Esophagus (tissue), 2 donors: Measurements from ENCODE around the gene MAP2K6. TPM values are rescaled to one million over a fixed set of nuclear protein-coding genes. Genes with fewer than 3 reads are reported as not detected.

Experiments
- H3K27ac ChIP-seq, 2 donors: one replicate each; pipeline ENCODE4 v1.5.1; 2013; ENCODE audit warnings: low read depth in 2 of 2, mild to moderate bottlenecking in 2 of 2, inconsistent platforms in 1 of 2, low read length in 1 of 2, moderate library complexity in 1 of 2
- H3K27me3 ChIP-seq, 2 donors: one replicate each; pipeline ENCODE4 v1.6.1; 2013; ENCODE audit warnings: low read length in 2 of 2, control low read depth in 1 of 2, mild to moderate bottlenecking in 1 of 2; ENCODE audit not compliant: insufficient read depth in 2 of 2, control insufficient read depth in 1 of 2
- H3K36me3 ChIP-seq, 2 donors: one replicate each; pipeline ENCODE4 v1.6.1; 2013; ENCODE audit warnings: low read length in 1 of 2; ENCODE audit not compliant: control insufficient read depth in 2 of 2, insufficient read depth in 2 of 2
- H3K4me1 ChIP-seq, 2 donors: one replicate each; pipeline ENCODE4 v1.6.1; 2013; ENCODE audit warnings: low read length in 1 of 2; ENCODE audit not compliant: control insufficient read depth in 2 of 2, insufficient read depth in 2 of 2
- H3K4me3 ChIP-seq, 2 donors: one replicate each; pipeline ENCODE4 v1.5.1; 2013; ENCODE audit warnings: low read length in 2 of 2, mild to moderate bottlenecking in 2 of 2, low read depth in 1 of 2, moderate library complexity in 1 of 2
- H3K9me3 ChIP-seq, 2 donors: one replicate each; pipeline ENCODE4 v1.6.1; 2013; ENCODE audit warnings: mild to moderate bottlenecking in 2 of 2, low read depth in 1 of 2, low read length in 1 of 2, moderate library complexity in 1 of 2; ENCODE audit not compliant: control insufficient read depth in 2 of 2, insufficient read depth in 1 of 2
- WGBS, 2 donors: extraction: QIAGEN DNeasy Blood & Tissue Kit; methylation state at CpG; one replicate each; pipeline ENCODE4 v1.1.7; 2013; 5-methylcytosine and 5-hydroxymethylcytosine counted together
- polyA plus RNA-seq, 2 donors: library from polyadenylated mRNA; stranded (reverse); fragments of 200-250 nt; gene quantifications; one replicate each; pipeline ENCODE4 v1.2.3, GENCODE V29; 2013
- donor health status: healthy with polysubstance abuse.
- donor health status: Bipolar disorder and iron deficiency.

The MAP2K6 gene
- polyA plus RNA-seq, 2 donors, result 2.6 to 3.6 TPM

GRCh38 chr17:69500911-69501429, 86.5 kb downstream of the MAP2K6 start:
- H3K27me3 ChIP-seq, result no peaks in the 10 kb centered on the region
- WGBS, 2 donors, result 25 to 31% methylated on average over 9 of the region's 9 CpGs
- H3K36me3 ChIP-seq, result no peaks in the 10 kb centered on the region
- H3K4me3 ChIP-seq, result no peak overlapping the region
- peak overlapping the region; percentile 14 to 50 for H3K27ac ChIP-seq
- peaks cover 0 to 6% of the 10 kb centered on the region in 2 donors for H3K4me1 ChIP-seq
- H3K9me3 ChIP-seq, result no peaks in the 10 kb centered on the region

- peaks cover 0 to 6% of the 10 kb centered on the region in 2 donors for H3K4me1 ChIP-seq
- no peaks in the 10 kb centered on the region for H3K27me3 ChIP-seq
- H3K9me3 ChIP-seq, result no peaks in the 10 kb centered on the region
- WGBS, 2 donors, result 14 to 19% methylated on average over 14 of the region's 14 CpGs
- peak overlapping the region in 1 of 2 donors; percentile 28 for H3K4me3 ChIP-seq
- no peaks in the 10 kb centered on the region for H3K36me3 ChIP-seq
- peak overlapping the region; percentile 14 to 55 for H3K27ac ChIP-seq
Measured at GRCh38 chr17:69501591-69502468, 87.3 kb downstream of the MAP2K6 start.

GRCh38 chr17:69503711-69504110, 89.2 kb downstream of the MAP2K6 start:
- Histone ChIP-seq H3K4me1 (peaks cover 0 to 6% of the 10 kb centered on the region in 2 donors), H3K27me3 (no peaks in the 10 kb centered on the region), H3K4me3 (no peak overlapping the region), H3K36me3 (no peaks in the 10 kb centered on the region), H3K27ac (no peak overlapping the region), H3K9me3 (no peaks in the 10 kb centered on the region)
- 80 to 85% methylated on average over 5 of the region's 5 CpGs for WGBS, 2 donors

GRCh38 chr17:69505740-69506139, 91.2 kb downstream of the MAP2K6 start:
- H3K36me3 ChIP-seq, result no peaks in the 10 kb centered on the region
- H3K27ac ChIP-seq, result no peak overlapping the region
- H3K4me3 ChIP-seq, result no peak overlapping the region
- no peaks in the 10 kb centered on the region for H3K9me3 ChIP-seq
- no peaks in the 10 kb centered on the region for H3K27me3 ChIP-seq
- H3K4me1 ChIP-seq, result peaks cover 0 to 6% of the 10 kb centered on the region in 2 donors
- 86 to 93% methylated on average over 3 of the region's 3 CpGs for WGBS, 2 donors

- Histone ChIP-seq H3K36me3 (no peaks in the 10 kb centered on the region), H3K27ac (no peak overlapping the region), H3K9me3 (no peaks in the 10 kb centered on the region), H3K4me1 (peaks cover 0 to 6% of the 10 kb centered on the region in 2 donors), H3K4me3 (no peak overlapping the region), H3K27me3 (no peaks in the 10 kb centered on the region)
- 97 to 99% methylated on average over 1 of the region's 1 CpG for WGBS, 2 donors
Measured at GRCh38 chr17:69506489-69506888, 92.0 kb downstream of the MAP2K6 start.

GRCh38 chr17:69508814-69509213, 94.3 kb downstream of the MAP2K6 start:
- Histone ChIP-seq H3K27ac (no peak overlapping the region), H3K36me3 (no peaks in the 10 kb centered on the region), H3K4me1 (no peaks in the 10 kb centered on the region), H3K4me3 (no peak overlapping the region), H3K9me3 (no peaks in the 10 kb centered on the region), H3K27me3 (no peaks in the 10 kb centered on the region)
- 88 to 92% methylated on average over 1 of the region's 1 CpG for WGBS, 2 donors

- Histone ChIP-seq H3K27me3 (no peaks in the 10 kb centered on the region), H3K27ac (no peak overlapping the region), H3K4me1 (no peaks in the 10 kb centered on the region), H3K9me3 (no peaks in the 10 kb centered on the region), H3K4me3 (no peak overlapping the region), H3K36me3 (no peaks in the 10 kb centered on the region)
- WGBS, 2 donors, result 81 to 82% methylated on average over 7 of the region's 7 CpGs
Measured at GRCh38 chr17:69511250-69511649, 96.8 kb downstream of the MAP2K6 start.

- H3K36me3 ChIP-seq, result no peaks in the 10 kb centered on the region
- H3K4me3 ChIP-seq, result no peak overlapping the region
- H3K4me1 ChIP-seq, result no peaks in the 10 kb centered on the region
- H3K27ac ChIP-seq, result no peak overlapping the region
- no peaks in the 10 kb centered on the region for H3K9me3 ChIP-seq
- WGBS, 2 donors, result 80 to 84% methylated on average over 5 of the region's 5 CpGs
- no peaks in the 10 kb centered on the region for H3K27me3 ChIP-seq
Measured at GRCh38 chr17:69512946-69513345, 98.4 kb downstream of the MAP2K6 start.

GRCh38 chr17:69516225-69516624, 101.7 kb downstream of the MAP2K6 start:
- 91 to 94% methylated on average over 2 of the region's 2 CpGs for whole genome bisulfite sequencing, 2 donors
- no peaks in the 10 kb centered on the region for H3K36me3 ChIP-seq
- no peaks in the 10 kb centered on the region for H3K9me3 ChIP-seq
- H3K4me1 ChIP-seq, result no peaks in the 10 kb centered on the region
- no peaks in the 10 kb centered on the region for H3K27me3 ChIP-seq
- no peak overlapping the region for H3K27ac ChIP-seq
- no peak overlapping the region for H3K4me3 ChIP-seq

GRCh38 chr17:69516911-69517310, 102.4 kb downstream of the MAP2K6 start:
- no peaks in the 10 kb centered on the region for H3K9me3 ChIP-seq
- no peaks in the 10 kb centered on the region for H3K36me3 ChIP-seq
- no peak overlapping the region for H3K4me3 ChIP-seq
- H3K4me1 ChIP-seq, result no peaks in the 10 kb centered on the region
- H3K27ac ChIP-seq, result no peak overlapping the region
- H3K27me3 ChIP-seq, result no peaks in the 10 kb centered on the region
- 88 to 91% methylated on average over 2 of the region's 2 CpGs for WGBS, 2 donors
